ENCODE results near the gene ITPRIPL2. TPM values are rescaled to one million over a fixed set of nuclear protein-coding genes. Genes with fewer than 3 reads are reported as not detected.

ITPRIPL2 gene
- total and polyA plus RNA-seq, 10 donors, result 2.2 to 41.5 (median 24.9) TPM

DNA sequence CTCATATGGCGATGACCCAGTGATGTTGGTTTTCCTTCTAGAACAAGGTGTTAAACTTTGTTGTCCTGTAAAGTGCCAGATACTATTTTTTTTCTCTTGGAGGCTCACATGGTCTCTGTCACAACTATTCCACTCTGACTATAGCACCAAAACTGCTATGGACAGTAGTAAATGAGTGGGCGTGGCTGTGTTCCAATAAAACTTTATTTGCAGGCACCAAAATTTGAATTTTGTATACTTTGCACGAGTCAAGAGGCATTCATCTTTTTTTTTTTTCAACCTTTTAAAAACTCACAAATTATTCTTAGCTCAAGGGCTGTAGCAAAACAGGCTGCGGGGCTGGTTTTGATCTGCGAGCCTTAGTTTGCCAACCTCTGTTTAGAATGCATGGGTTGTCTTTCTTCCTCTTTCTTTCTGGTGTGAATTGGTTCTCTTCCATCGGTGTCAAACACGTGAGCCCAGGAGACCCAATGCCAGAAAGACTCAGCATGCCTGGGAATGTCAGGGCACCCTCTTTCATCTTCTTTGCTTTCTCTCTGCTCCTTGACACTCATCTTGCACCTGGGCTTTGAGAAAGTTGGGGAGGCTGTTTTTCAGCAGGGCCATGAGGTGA is 56.4 kb downstream of the ITPRIPL2 start:
- WGBS, 5 donors, result 70 to 79% (median 76%) methylated on average over 7 of the region's 7 CpGs
- peaks cover 0 to 59% (median 26%) of the 10 kb centered on the region in 7 donors for H3K27me3 ChIP-seq (replicated peaks in 1 of 7)
- no peak for DNase-seq
- no peak overlapping the region for H3K4me3 ChIP-seq
- no peaks in the 10 kb centered on the region for H3K9me3 ChIP-seq
- intact Hi-C loops (cut with DNase I; ENCODE audit: low total_unique reads), result loop anchor here (10.0 kb wide), 1 partner anchor 85 kb away; no protein-coding TSS in a partner anchor
- H3K27ac ChIP-seq, result no peak overlapping the region
- TF ChIP-seq, protein P1, sequence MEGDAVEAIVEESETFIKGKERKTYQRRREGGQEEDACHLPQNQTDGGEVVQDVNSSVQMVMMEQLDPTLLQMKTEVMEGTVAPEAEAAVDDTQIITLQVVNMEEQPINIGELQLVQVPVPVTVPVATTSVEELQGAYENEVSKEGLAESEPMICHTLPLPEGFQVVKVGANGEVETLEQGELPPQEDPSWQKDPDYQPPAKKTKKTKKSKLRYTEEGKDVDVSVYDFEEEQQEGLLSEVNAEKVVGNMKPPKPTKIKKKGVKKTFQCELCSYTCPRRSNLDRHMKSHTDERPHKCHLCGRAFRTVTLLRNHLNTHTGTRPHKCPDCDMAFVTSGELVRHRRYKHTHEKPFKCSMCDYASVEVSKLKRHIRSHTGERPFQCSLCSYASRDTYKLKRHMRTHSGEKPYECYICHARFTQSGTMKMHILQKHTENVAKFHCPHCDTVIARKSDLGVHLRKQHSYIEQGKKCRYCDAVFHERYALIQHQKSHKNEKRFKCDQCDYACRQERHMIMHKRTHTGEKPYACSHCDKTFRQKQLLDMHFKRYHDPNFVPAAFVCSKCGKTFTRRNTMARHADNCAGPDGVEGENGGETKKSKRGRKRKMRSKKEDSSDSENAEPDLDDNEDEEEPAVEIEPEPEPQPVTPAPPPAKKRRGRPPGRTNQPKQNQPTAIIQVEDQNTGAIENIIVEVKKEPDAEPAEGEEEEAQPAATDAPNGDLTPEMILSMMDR (IDR thresholded peaks at IDR 0.05 in 8 of 11, conservative IDR thresholded peaks at IDR 0.05 in 3 of 11), result no peak
- TF ChIP-seq POLR2AphosphoS5 (IDR thresholded peaks at IDR 0.05) (no peak), POLR2A (IDR thresholded peaks at IDR 0.05) (no peak)
- H3K4me1 ChIP-seq, result peaks cover 0 to 28% (median 20%) of the 10 kb centered on the region in 6 donors
- H3K36me3 ChIP-seq, result no peaks in the 10 kb centered on the region

Other genes starting within 250 kb of the ITPRIPL2 start
- 100 to 1,000 TPM; 104 to 154 (median 117) TPM for gene SMG1, start 187.6 kb upstream of the ITPRIPL2 start, total RNA-seq
- gene SMG1, start 187.6 kb upstream of the ITPRIPL2 start, polyA plus RNA-seq, result 10 to 100 TPM in 1 of 3 donors, 1 to 10 TPM in 2; 8.4 to 11.5 (median 8.6) TPM
- gene TMC7, start 130.0 kb upstream of the ITPRIPL2 start, total RNA-seq, result under 1 TPM; 0.23 to 0.60 (median 0.37) TPM
- under 1 TPM; 0.15 to 0.38 (median 0.20) TPM for gene TMC7, start 130.0 kb upstream of the ITPRIPL2 start, polyA plus RNA-seq
- gene COQ7, start 46.4 kb upstream of the ITPRIPL2 start, total RNA-seq, result 10 to 100 TPM; 11.7 to 23.4 (median 18.7) TPM
- 10 to 100 TPM in 1 of 3 donors, 1 to 10 TPM in 2; 6.6 to 10.9 (median 9.6) TPM for gene COQ7, start 46.4 kb upstream of the ITPRIPL2 start, polyA plus RNA-seq
- 1 to 10 TPM; 1.2 to 3.7 (median 1.6) TPM for gene SYT17, start 54.3 kb downstream of the ITPRIPL2 start, total RNA-seq
- gene SYT17, start 54.3 kb downstream of the ITPRIPL2 start, polyA plus RNA-seq, result 1 to 10 TPM; 1.5 to 3.2 (median 2.9) TPM
- not detected for gene CLEC19A, start 171.8 kb downstream of the ITPRIPL2 start, total RNA-seq
- gene CLEC19A, start 171.8 kb downstream of the ITPRIPL2 start, polyA plus RNA-seq, result not detected

All from spleen (tissue), 11 donors.